IPS-18a (cell line): ENCODE data around the gene UBE2F.
A peak's percentile ranks its signal among the peaks of the same experiment; 100 is the strongest.
"Not testable (repeated sequence)": the region's sequence is repeated elsewhere in the genome, so short reads cannot be mapped to it uniquely, and the experiment has no call there.

Experiments used
- H3K27ac ChIP-seq: one replicate; pipeline ENCODE4 v1.5.1; 2013; ENCODE audit warnings: low read length
- H3K27me3 ChIP-seq: one replicate; pipeline ENCODE4 v1.6.1; 2013; ENCODE audit warnings: mild to moderate bottlenecking, low read length; ENCODE audit not compliant: control insufficient read depth, insufficient read depth
- H3K36me3 ChIP-seq: one replicate; pipeline ENCODE4 v1.6.1; 2013; ENCODE audit warnings: low read depth, low read length; ENCODE audit not compliant: control insufficient read depth
- H3K4me1 ChIP-seq: one replicate; pipeline ENCODE4 v1.6.1; 2013; ENCODE audit warnings: low read depth, low read length; ENCODE audit not compliant: control insufficient read depth
- H3K4me3 ChIP-seq: one replicate; pipeline ENCODE4 v1.5.1; 2013; ENCODE audit warnings: low read length
- H3K9ac ChIP-seq: one replicate; pipeline ENCODE4 v1.6.1; 2013; ENCODE audit warnings: mild to moderate bottlenecking, low read length, moderate library complexity
- H3K9me3 ChIP-seq: one replicate; pipeline ENCODE4 v1.6.1; 2013; ENCODE audit warnings: low read depth, low read length; ENCODE audit not compliant: control insufficient read depth

Gene UBE2F

GRCh38 chr2:238060096-238060541 lies 93.3 kb downstream of the UBE2F start:
- Histone ChIP-seq H3K4me3 (peak overlapping the region; percentile 69), H3K27ac (no peak overlapping the region), H3K9me3 (no peaks in the 10 kb centered on the region), H3K36me3 (peaks cover 12% of the 10 kb centered on the region), H3K9ac (peak overlapping the region; percentile 81), H3K27me3 (no peaks in the 10 kb centered on the region), H3K4me1 (no peaks in the 10 kb centered on the region)

- H3K27ac ChIP-seq = peak within 1 kb of the TSS; percentile 3
- H3K27me3 ChIP-seq = no peaks in the 10 kb centered on the region
- no peaks in the 10 kb centered on the region for H3K9me3 ChIP-seq
- H3K4me1 ChIP-seq = no peaks in the 10 kb centered on the region
- H3K36me3 ChIP-seq = peaks cover 14% of the 10 kb centered on the region
- H3K4me3 ChIP-seq = peak within 1 kb of the TSS; percentile 81
- H3K9ac ChIP-seq = peak within 1 kb of the TSS; percentile 84
Observed at GRCh38 chr2:238060542-238061314, 93.9 kb downstream of the UBE2F start, which contains the start of gene SCLY. Gene SCLY (plus strand): TSS chr2:238061001. CDS start chr2:238061055, 54 bp downstream.

- H3K27ac ChIP-seq = peak overlapping the region; percentile 3
Observed at GRCh38 chr2:238061315-238062202, 94.7 kb downstream of the UBE2F start.

GRCh38 chr2:238063414-238064189 lies 96.8 kb downstream of the UBE2F start:
- Histone ChIP-seq H3K4me1 (no peaks in the 10 kb centered on the region), H3K4me3 (no peak overlapping the region), H3K9me3 (no peaks in the 10 kb centered on the region), H3K27me3 (no peaks in the 10 kb centered on the region), H3K27ac (no peak overlapping the region), H3K9ac (no peak overlapping the region), H3K36me3 (peaks cover 34% of the 10 kb centered on the region)

More at GRCh38 chr2:238061315-238062202, 94.7 kb downstream of the UBE2F start:
- H3K4me1 ChIP-seq = no peaks in the 10 kb centered on the region
- H3K36me3 ChIP-seq = peaks cover 19% of the 10 kb centered on the region
- no peaks in the 10 kb centered on the region for H3K27me3 ChIP-seq
- peak overlapping the region; percentile 84 for H3K9ac ChIP-seq
- no peaks in the 10 kb centered on the region for H3K9me3 ChIP-seq
- peak overlapping the region; percentile 81 for H3K4me3 ChIP-seq

- H3K36me3 ChIP-seq = peaks cover 40% of the 10 kb centered on the region
- H3K9me3 ChIP-seq = no peaks in the 10 kb centered on the region
- H3K9ac ChIP-seq = no peak overlapping the region
- H3K4me3 ChIP-seq = no peak overlapping the region
- no peak overlapping the region for H3K27ac ChIP-seq
- H3K4me1 ChIP-seq = no peaks in the 10 kb centered on the region
- H3K27me3 ChIP-seq = no peaks in the 10 kb centered on the region
Observed at GRCh38 chr2:238064376-238064775, 97.6 kb downstream of the UBE2F start.

- Histone ChIP-seq H3K27me3 (no peaks in the 10 kb centered on the region), H3K4me1 (no peaks in the 10 kb centered on the region), H3K36me3 (peaks cover 47% of the 10 kb centered on the region), H3K4me3 (no peak overlapping the region), H3K9me3 (no peaks in the 10 kb centered on the region), H3K27ac (no peak overlapping the region), H3K9ac (no peak overlapping the region)
Observed at GRCh38 chr2:238065071-238065846, 98.4 kb downstream of the UBE2F start.

- Histone ChIP-seq H3K27me3 (no peaks in the 10 kb centered on the region), H3K4me1 (no peaks in the 10 kb centered on the region), H3K4me3 (no peak overlapping the region), H3K9me3 (no peaks in the 10 kb centered on the region), H3K36me3 (peaks cover 48% of the 10 kb centered on the region), H3K9ac (no peak overlapping the region), H3K27ac (no peak overlapping the region)
Observed at GRCh38 chr2:238066218-238066617, 99.4 kb downstream of the UBE2F start.

- H3K9ac ChIP-seq, H3K4me3 ChIP-seq, H3K4me1 ChIP-seq, H3K27me3 ChIP-seq, H3K27ac ChIP-seq, H3K9me3 ChIP-seq: not testable (repeated sequence)
- peaks cover 53% of the 10 kb centered on the region for H3K36me3 ChIP-seq
Observed at GRCh38 chr2:238066718-238067117, 99.9 kb downstream of the UBE2F start.

GRCh38 chr2:238067939-238068338 lies 101.1 kb downstream of the UBE2F start:
- H3K36me3 ChIP-seq = peaks cover 65% of the 10 kb centered on the region
- no peak overlapping the region for H3K4me3 ChIP-seq
- H3K4me1 ChIP-seq = no peaks in the 10 kb centered on the region
- no peaks in the 10 kb centered on the region for H3K9me3 ChIP-seq
- H3K9ac ChIP-seq = no peak overlapping the region
- H3K27ac ChIP-seq = no peak overlapping the region
- no peaks in the 10 kb centered on the region for H3K27me3 ChIP-seq

GRCh38 chr2:238069021-238069709 lies 102.4 kb downstream of the UBE2F start:
- H3K4me1 ChIP-seq = no peaks in the 10 kb centered on the region
- H3K27me3 ChIP-seq = no peaks in the 10 kb centered on the region
- H3K27ac ChIP-seq = no peak overlapping the region
- peaks cover 67% of the 10 kb centered on the region for H3K36me3 ChIP-seq
- H3K4me3 ChIP-seq = no peak overlapping the region
- no peaks in the 10 kb centered on the region for H3K9me3 ChIP-seq
- H3K9ac ChIP-seq = no peak overlapping the region
